Parathyroid adenoma (tissue), 2 donors: ENCODE results near the gene HOXB3.

Experiments
- H2AFZ ChIP-seq: fragments of 300-600 bp; sonication (generic); one replicate; pipeline ENCODE4 v1.7.0; 2017; ENCODE audit warnings: antibody characterized with exemption, mild to moderate bottlenecking
- H3K27ac ChIP-seq: fragments of 300-600 bp; sonication (generic); one replicate; pipeline ENCODE4 v1.7.0; 2017
- H3K27me3 ChIP-seq: fragments of 300-600 bp; sonication (generic); one replicate; pipeline ENCODE4 v1.7.0; 2017; ENCODE audit warnings: low read length; ENCODE audit not compliant: control insufficient read depth, insufficient read depth
- H3K36me3 ChIP-seq: fragments of 300-600 bp; sonication (generic); one replicate; pipeline ENCODE4 v1.7.0; 2017; ENCODE audit warnings: low read length; ENCODE audit not compliant: control insufficient read depth, insufficient read depth
- H3K4me1 ChIP-seq: fragments of 300-600 bp; sonication (generic); one replicate; pipeline ENCODE4 v1.7.0; 2017; ENCODE audit warnings: control low read depth
- H3K4me2 ChIP-seq: fragments of 300-600 bp; sonication (generic); one replicate; pipeline ENCODE4 v1.7.0; 2017; ENCODE audit warnings: low read length
- H3K4me3 ChIP-seq: fragments of 300-600 bp; sonication (generic); one replicate; pipeline ENCODE4 v1.7.0; 2017; ENCODE audit warnings: low read depth, low read length
- H3K79me2 ChIP-seq: fragments of 300-600 bp; sonication (generic); one replicate; pipeline ENCODE4 v1.7.0; 2017; ENCODE audit warnings: control low read depth
- H3K9ac ChIP-seq: fragments of 300-600 bp; sonication (generic); one replicate; pipeline ENCODE4 v1.7.0; 2017; ENCODE audit warnings: mild to moderate bottlenecking
- H3K9me3 ChIP-seq: fragments of 300-600 bp; sonication (generic); one replicate; pipeline ENCODE4 v1.7.0; 2017; ENCODE audit warnings: low read length; ENCODE audit not compliant: control insufficient read depth
- TF ChIP-seq, protein P1 (sequence below): fragments of 300-600 bp; sonication (generic); IDR thresholded peaks from one replicate; pipeline ENCODE4 v1.7.0; 2017; ENCODE audit warnings: antibody characterized with exemption, mild to moderate bottlenecking
- donor health status: primary hyperparathyroidism.

Gene HOXB3

DNA sequence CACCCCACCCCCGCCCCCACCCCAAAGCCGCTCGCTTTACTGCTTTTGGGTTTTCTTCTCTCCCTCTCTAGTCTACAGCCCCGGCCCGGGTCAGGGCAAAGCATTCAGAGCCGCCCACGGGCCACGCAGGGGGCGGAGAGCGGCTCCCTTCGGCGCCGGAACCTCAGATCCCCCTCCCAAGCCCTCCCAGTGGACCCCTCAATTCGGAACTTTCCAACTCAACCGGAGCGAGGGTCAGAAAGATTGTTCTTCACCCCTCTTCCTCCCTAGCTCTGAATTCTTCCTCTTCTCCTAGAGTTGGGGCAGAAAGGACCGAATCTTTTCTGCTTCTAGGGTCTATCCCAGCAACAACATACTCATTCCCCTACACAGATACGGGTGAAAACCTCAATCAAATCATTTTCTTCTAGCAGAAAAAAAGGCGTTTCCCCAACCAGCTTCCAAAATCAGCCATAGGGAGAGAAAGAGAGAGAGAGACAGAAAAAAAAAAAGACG lies 46.1 kb downstream of the HOXB3 start:
- peak overlapping the region; percentile 97 for H3K4me3 ChIP-seq
- TF ChIP-seq, protein P1, sequence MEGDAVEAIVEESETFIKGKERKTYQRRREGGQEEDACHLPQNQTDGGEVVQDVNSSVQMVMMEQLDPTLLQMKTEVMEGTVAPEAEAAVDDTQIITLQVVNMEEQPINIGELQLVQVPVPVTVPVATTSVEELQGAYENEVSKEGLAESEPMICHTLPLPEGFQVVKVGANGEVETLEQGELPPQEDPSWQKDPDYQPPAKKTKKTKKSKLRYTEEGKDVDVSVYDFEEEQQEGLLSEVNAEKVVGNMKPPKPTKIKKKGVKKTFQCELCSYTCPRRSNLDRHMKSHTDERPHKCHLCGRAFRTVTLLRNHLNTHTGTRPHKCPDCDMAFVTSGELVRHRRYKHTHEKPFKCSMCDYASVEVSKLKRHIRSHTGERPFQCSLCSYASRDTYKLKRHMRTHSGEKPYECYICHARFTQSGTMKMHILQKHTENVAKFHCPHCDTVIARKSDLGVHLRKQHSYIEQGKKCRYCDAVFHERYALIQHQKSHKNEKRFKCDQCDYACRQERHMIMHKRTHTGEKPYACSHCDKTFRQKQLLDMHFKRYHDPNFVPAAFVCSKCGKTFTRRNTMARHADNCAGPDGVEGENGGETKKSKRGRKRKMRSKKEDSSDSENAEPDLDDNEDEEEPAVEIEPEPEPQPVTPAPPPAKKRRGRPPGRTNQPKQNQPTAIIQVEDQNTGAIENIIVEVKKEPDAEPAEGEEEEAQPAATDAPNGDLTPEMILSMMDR = no peak
- H2AFZ ChIP-seq = no peak overlapping the region
- H3K9ac ChIP-seq = no peak overlapping the region
- no peaks in the 10 kb centered on the region for H3K36me3 ChIP-seq
- no peaks in the 10 kb centered on the region for H3K79me2 ChIP-seq
- no peaks in the 10 kb centered on the region for H3K27me3 ChIP-seq
- no peaks in the 10 kb centered on the region for H3K9me3 ChIP-seq
- H3K27ac ChIP-seq = peak overlapping the region; percentile 55
- H3K4me1 ChIP-seq = no peaks in the 10 kb centered on the region
- peak overlapping the region; percentile 65 for H3K4me2 ChIP-seq

DNA sequence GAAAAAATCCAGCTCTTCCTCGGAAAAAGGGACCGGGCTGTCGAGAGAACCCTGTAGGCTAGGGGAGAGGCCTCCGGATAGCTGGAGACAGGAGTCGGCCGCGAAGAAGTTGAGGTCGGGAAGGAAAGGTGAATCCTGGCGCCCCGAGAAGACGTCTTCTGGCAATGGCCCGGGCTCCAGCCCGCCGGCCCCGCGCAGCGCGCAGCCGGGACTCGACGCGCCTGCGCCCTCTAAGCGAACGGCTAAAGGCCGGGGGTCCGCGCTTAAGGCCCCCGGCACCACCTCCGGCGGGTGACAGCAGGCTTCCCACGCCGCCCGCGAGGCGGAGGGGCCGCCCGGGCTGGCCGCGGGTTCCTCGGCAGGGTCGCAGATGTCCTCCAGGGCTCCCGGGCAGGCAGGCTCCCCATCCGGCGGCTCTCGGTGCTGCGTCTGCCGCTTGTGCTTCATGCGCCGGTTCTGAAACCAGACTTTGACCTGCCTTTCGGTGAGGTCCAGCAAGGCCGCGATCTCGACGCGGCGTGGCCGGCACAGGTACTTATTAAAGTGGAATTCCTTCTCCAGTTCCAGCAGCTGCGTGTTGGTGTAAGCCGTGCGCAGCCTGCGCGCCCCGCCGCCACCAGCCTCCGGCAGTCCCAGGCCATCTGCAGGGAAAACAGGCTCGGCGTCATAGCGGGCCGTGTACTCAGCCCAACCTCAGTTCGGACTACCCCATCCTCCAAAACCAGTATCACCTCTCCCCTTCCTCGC lies 46.8 kb downstream of the HOXB3 start:
- Histone ChIP-seq H3K36me3 (no peaks in the 10 kb centered on the region), H3K4me1 (no peaks in the 10 kb centered on the region), H3K27me3 (no peaks in the 10 kb centered on the region), H3K27ac (peak overlapping the region; percentile 40), H3K9me3 (no peaks in the 10 kb centered on the region), H3K4me3 (peak overlapping the region; percentile 97), H3K9ac (no peak overlapping the region), H3K79me2 (no peaks in the 10 kb centered on the region), H2AFZ (peak overlapping the region; percentile 47), H3K4me2 (peak overlapping the region; percentile 65)
- TF ChIP-seq, protein P1 = no peak

DNA sequence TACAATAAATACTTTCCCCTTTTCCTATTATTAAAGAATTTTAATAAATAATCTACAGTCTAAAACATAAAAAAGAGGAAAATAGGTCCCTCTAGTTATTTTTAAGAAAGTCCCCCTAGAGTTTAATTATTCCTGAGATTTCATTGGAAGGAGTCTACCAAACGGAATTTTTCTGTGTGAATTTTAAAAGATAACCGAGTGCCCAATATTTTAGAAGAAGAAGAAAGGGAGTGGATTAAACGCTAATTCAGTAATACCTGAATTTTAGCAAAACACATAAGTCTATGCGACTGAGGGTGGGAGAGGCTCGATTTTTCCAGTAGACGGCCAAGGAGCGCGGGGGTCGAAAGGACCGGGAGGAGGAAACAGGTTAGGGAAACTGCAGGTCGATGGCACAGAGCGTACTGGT lies 47.3 kb downstream of the HOXB3 start:
- TF ChIP-seq, protein P1 = no peak
- no peaks in the 10 kb centered on the region for H3K36me3 ChIP-seq
- no peaks in the 10 kb centered on the region for H3K27me3 ChIP-seq
- H3K4me3 ChIP-seq = peak overlapping the region; percentile 97
- H3K79me2 ChIP-seq = no peaks in the 10 kb centered on the region
- H3K27ac ChIP-seq = peak overlapping the region; percentile 11
- H3K4me1 ChIP-seq = no peaks in the 10 kb centered on the region
- H3K9me3 ChIP-seq = no peaks in the 10 kb centered on the region
- H2AFZ ChIP-seq = no peak overlapping the region
- peak overlapping the region; percentile 65 for H3K4me2 ChIP-seq
- no peak overlapping the region for H3K9ac ChIP-seq

DNA sequence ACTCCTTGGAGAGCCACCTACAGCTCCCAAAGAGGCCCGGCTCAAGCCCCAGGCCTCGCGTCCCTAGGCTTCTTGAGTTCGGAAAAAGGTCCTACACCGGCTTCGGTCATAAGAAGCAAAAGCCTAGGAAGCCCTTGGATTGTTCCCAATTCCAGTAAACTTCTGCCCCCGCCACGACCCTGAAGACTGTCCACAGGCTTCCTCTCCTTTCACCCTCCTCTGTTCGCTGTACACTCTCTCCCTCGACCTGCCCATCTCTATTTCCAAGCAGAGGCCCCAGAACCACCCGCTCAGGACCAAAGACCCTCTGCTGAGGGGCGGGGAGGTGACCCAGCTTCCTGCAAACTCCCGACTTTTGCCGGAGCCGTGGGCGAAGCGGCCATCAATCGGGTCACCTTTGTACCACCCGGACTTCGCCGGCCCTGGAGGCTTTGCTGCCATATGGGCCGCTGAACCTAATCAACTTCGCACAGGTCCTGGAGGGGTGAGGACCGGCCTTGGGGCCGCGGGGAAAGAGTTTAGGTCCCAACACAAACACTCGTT lies 47.9 kb downstream of the HOXB3 start:
- H3K4me2 ChIP-seq = peak overlapping the region; percentile 65
- TF ChIP-seq, protein P1 = no peak
- no peaks in the 10 kb centered on the region for H3K36me3 ChIP-seq
- H3K27me3 ChIP-seq = no peaks in the 10 kb centered on the region
- no peaks in the 10 kb centered on the region for H3K79me2 ChIP-seq
- H2AFZ ChIP-seq = no peak overlapping the region
- H3K9ac ChIP-seq = no peak overlapping the region
- peak overlapping the region; percentile 58 for H3K27ac ChIP-seq
- H3K4me3 ChIP-seq = peak overlapping the region; percentile 97
- H3K4me1 ChIP-seq = no peaks in the 10 kb centered on the region
- H3K9me3 ChIP-seq = no peaks in the 10 kb centered on the region
